Medulla oblongata (tissue), 1 donor: ENCODE results near the gene HSD11B2.

Experiments used
- DNase-seq: peaks from one replicate; pipeline ENCODE4 v3.0.0-alpha.2; 2015; ENCODE audit errors: extremely low spot score

Gene HSD11B2

GRCh38 chr16:67433131-67433719 lies 2.3 kb downstream of the HSD11B2 start:
- DNase-seq: no peak

- DNase-seq: no peak
Measured at GRCh38 chr16:67435758-67436164, 4.8 kb downstream of the HSD11B2 start.

DNA sequence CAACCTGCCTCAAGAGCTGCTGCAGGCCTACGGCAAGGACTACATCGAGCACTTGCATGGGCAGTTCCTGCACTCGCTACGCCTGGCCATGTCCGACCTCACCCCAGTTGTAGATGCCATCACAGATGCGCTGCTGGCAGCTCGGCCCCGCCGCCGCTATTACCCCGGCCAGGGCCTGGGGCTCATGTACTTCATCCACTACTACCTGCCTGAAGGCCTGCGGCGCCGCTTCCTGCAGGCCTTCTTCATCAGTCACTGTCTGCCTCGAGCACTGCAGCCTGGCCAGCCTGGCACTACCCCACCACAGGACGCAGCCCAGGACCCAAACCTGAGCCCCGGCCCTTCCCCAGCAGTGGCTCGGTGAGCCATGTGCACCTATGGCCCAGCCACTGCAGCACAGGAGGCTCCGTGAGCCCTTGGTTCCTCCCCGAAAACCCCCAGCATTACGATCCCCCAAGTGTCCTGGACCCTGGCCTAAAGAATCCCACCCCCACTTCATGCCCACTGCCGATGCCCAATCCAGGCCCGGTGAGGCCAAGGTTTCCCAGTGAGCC lies 5.8 kb downstream of the HSD11B2 start:
- DNase-seq: no peak

DNA sequence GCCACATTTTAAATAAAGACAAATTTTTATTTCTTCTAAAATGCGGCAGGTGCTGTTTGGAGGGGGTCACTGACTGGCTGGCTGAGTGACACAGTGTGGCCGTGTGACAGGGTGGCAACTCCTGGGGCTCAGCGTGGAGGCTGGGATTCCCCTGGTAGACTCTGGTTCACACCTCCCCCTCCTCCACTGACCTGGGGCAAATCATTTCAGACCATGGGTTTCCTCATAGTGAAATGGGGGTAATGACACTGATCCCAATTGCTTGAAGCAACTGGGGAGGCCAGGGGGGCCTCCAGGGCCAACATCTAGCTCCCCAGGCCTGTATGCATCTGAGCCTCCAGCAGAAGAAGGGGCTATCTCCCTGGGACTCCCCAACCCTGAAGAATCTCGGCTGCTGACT lies 6.6 kb downstream of the HSD11B2 start:
- DNase-seq: no peak

DNA sequence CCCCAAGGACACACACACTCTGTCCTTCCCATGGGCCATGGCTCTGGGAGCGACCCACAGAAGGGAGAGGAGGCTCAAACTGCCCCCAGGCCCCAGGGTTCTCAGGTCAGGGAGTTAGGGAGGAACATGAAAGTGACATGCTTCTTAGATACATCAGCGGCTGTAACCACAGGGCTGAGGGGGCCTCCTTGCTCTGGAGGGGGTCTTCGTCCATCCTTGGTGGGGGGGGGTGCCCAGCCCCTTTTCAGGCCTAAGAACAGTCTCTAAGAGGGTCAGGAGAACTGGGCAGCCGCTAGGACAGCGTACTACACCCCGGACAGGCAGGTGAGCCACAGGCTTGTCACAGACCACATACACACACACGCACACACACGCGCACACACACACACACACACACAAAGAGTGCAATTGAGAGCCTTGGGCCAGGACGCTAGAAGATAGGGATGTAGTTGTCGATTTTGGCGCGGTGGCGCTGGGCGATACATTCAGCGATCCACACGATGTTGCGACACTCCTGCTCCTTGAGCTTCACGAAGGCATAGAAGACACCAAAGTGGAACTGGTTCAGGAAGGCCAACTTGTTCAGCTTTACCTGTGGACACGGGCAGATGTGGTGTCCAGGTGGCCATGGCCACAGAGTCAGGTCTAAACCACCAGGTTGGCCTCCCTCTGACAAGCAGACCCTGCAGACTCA lies 7.3 kb downstream of the HSD11B2 start:
- DNase-seq: no peak

DNA sequence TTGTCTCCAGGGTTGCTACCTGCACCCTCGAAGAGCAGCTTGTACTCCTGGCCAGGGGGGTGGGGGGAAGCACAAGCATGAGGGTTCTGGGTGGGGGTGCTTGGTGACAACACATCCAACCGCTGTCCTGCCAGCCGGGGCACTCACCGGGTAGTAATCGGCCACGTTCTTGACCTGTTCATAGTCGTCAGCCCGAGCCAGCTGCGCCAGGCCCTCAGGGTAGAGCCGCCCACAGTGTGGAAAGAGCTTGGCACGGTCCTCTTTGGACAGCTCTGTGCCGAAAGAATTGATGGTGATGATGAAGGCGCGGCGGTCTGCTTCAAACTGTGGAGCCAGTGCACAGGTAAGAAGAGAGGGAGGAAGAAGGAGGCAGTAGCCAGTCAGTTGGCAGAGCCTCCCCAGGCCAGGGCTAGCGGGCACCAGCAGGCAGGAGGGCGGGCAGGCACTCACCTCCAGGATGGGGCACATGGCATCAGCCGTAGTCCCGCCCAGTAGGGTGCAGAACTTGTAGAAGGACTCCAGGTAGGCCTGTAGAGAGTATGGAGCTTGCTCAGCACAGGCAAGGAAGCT lies 8.0 kb downstream of the HSD11B2 start:
- DNase-seq: no peak

- DNase-seq: peak; percentile 56
Measured at GRCh38 chr16:67441271-67441753, 10.4 kb downstream of the HSD11B2 start.

- no peak for DNase-seq
Measured at GRCh38 chr16:67441907-67442306, 11.0 kb downstream of the HSD11B2 start.

DNA sequence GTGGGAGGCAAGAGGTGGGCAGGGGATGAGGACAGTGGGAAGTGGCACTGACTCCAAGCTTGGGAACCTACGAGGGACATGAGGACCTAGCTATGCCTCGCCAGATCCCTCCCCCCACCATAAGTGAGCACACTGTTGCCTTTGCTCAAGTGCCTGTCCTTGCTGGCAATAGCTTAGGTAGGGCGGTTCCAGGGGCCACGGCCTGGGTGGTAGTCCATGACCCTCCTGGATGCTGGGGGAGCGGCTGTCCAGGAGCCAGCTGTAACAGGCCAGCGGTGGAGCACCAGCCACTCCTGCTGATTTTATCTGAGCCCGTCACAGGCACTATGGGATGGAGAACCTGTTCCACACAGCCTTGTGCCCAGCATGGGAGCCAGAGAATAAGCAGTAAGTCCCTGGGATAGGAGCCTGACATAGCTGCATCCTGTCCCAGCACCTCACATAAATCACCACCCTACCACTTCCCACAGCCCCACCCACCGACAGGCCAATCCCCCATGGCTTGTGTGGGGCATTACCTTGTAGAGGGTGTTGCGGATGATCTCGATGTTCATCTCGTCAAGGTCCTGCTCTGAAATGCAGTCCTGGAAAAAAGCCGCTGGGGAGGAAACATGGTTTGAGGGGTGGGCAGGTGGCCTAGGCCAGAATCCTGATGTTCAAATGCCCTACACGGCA lies 11.8 kb downstream of the HSD11B2 start:
- no peak for DNase-seq

DNA sequence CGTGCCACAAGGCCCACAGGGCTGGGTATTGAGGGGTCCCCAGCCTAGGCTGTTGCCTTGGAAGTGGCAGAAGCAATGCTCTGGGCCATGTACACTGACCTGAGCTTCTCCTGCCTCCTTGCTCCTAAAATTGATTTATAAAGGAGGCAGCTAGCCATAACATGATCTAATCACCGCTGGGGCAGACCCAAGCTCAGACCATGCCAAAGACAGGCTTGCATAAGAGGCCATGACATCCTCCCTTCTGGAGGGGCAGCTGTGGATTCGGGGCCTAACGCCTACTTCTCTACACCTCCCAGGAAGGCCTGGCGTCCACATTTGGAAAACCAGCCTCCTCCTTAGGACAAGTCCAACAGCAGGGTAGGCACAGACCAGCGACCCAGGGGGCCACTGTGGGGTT lies 12.3 kb downstream of the HSD11B2 start:
- no peak for DNase-seq

DNA sequence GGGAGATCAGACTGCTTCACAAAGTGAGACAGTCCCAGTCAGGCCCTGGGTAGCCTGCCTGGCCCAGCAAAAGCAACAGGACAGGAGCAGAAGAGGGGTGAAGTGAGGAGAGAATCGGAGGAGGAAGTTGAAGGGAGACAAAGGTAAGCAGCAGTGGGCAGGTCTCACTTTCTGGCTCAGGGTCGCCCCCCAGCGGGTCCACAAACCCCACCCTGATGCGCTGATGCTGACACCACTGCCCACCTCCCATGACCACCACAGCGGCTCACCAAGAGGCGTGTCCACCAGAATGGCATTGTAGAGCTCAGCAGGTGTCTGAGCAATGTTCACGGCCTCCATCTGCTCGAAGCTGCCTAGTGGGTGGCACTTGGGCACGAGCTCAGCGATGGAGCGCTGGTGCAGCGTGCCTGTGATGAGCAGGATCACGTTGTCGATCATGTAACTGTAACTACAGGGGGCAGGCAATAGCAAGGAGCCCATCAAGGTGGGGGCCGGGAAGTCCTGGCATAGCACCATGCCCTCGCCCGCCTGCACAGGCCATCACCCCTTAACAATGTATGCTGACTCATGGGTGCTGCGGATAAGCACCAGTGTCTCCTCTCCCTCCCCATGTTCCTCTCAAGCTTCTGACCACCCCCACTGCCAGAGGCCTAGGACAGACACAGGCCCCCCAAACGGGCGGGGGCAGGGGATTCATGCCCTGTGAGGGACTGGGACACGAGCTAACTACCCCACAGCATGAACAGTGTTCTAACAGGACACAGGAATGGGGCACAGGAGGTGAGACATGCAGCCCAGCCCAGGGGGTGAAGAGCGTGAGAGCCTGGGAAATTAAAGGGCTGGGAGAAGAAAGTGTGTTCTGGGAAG lies 13.6 kb downstream of the HSD11B2 start:
- DNase-seq: no peak

DNA sequence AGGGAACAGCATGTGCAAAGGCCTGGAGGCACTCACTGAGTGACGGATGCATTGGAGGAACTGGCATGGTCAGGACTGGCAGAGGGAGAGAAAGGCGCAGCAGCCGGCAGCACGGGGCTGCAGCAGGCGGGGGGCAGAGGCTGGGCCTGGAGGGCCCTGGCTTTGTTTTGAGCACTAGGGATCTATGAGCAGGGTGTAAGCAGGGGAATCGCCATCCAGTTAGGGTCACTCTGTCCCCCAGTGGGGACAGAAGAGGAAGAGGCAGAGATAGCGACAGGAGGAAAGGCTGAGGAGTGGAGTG lies 14.2 kb downstream of the HSD11B2 start:
- DNase-seq: no peak

- no peak for DNase-seq
Measured at GRCh38 chr16:67445441-67445912, 14.6 kb downstream of the HSD11B2 start.

DNA sequence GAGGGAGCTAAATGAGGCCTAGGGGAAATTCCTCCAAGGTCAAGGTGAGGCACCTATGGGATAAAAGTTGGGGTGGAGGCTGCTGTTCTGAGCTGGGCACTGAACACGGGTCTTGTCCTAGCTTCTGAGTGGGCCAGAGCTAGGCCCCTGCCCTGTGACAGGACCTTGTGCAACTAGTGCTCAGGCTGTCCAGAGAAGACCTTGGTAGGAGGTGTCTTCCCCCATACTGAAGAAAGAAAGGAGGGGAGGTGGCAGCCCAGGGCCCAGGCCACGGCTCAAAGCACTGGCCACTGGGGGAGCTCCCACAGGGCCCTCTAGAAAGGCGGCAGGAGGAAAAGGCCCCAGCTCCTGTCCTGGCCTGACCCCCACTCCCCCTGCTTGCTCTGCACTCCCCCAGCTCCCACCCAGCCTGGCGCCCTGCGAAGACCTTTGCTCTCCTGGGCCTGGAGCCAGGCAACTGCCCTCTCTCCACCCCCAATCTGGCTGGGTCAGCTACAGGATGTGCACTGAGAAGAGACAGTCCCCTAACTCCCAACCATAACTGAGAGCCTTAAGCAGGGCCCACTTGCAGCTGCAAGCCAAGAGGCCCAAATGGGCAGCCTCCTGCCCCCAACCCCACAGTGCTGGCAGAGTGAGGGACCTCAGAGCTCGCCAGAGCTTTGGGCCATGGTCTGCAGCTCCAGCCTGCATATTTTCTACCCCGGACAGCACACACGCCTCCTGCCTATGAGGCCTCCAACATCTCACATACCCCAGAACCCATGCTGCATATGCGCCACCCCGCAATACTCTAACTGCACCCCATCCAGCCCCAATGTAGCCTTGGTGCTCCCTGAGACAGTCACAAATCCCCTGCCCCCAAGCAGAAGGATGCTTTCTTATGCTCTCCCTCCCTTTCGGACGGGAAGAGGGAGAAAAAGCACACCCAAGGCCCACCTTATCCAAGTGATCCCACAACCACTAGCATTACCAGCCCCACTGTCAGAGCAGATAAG lies 15.3 kb downstream of the HSD11B2 start:
- no peak for DNase-seq

GRCh38 chr16:67446968-67447507 lies 16.1 kb downstream of the HSD11B2 start:
- DNase-seq: no peak

DNA sequence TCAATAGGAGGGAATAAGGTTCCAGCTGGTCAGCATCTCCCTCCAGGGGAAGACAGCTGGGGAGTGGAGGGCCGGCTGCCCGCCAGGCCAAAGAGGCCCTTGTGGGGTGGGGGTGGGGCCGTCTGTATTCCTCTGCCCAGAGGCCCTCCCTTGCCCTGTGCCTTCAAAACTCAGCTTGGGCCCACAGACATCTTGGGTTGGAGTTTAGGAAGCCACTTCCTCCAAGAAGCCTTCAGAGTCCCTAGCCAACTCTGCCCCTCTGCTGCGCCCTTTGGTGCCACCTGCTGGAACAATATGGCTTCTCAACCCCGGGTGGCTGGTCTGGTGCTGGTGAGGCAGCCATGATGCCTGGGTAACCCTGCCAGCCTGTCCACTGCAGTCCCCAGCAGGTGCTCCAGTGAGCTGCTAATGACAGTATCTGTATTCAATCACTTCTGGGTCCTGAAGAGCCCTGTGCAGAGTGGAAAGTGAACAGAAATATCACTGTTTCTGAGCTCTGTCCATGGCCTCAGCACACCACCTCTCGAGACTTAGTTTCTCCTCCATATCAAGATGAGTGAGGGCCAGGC lies 16.7 kb downstream of the HSD11B2 start:
- DNase-seq: peak; percentile 29

DNA sequence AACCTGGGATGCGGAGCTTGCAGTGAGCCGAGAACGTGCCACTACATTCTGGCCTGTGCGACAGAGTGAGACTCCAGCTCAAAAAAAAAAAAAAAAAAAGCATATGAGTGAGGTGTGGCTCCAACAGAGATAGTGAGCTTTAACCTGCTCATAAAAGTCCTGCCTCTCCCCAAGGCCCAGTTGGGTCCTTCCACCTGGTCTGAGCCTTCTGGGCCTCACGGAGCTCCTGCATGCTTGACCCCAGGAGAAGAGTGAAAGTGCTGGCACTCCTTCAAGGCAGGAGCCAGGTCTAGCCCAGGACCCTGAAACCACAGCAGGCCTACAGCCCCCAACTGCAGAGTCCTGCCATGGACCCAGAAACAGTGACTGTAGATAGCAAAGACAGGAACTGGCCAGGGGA lies 17.7 kb downstream of the HSD11B2 start:
- no peak for DNase-seq

DNA sequence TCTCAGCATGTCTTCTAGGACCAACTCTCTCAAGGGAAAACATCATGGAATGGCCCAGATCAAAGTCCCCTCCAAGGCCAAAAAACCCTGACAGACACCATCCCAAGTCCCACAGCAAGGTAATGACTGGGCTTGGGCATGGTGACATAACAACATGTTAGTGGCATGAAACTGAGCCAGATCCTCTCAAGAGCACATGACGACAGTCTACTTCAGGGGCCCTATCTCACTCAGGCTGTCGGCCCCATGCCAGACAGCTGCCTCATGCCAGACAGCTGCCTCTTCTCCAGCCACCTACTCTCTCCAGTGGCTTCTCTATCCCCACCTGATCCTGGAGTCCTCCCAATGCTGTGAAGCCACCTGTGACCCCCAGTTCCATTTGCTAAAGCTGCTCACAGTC lies 18.4 kb downstream of the HSD11B2 start:
- no peak for DNase-seq

DNA sequence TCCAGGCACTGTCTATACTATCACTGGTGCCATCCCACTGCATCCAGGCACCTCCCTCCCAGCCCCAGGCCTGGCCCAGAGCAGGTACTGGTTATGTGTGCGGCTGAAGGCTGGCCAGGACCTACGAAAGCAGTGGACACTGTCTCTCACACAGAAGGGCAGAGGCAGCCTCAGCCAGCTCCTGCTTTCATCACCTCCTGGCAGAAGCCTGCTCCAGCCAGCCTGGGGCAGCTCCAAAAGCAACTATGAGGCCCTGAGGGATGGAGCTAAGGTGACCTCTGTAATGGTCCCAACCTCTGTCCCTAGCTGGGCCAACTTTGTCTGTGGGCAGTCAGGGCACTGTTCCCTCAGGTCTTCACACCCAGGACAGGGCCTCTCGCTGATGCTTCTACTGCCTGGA lies 18.8 kb downstream of the HSD11B2 start:
- DNase-seq: peak; percentile 24
